IPS-15b (cell line): ENCODE results near the gene CHD3.

Experiments
- H3K27me3 ChIP-seq: one replicate; pipeline ENCODE4 v1.6.1; 2013; ENCODE audit warnings: low read length; ENCODE audit not compliant: control insufficient read depth, insufficient read depth
- H3K36me3 ChIP-seq: one replicate; pipeline ENCODE4 v1.6.1; 2013; ENCODE audit warnings: low read length; ENCODE audit not compliant: control insufficient read depth, insufficient read depth
- H3K4me1 ChIP-seq: one replicate; pipeline ENCODE4 v1.6.1; 2013; ENCODE audit warnings: mild to moderate bottlenecking, low read length; ENCODE audit not compliant: control insufficient read depth, insufficient read depth
- H3K4me3 ChIP-seq: one replicate; pipeline ENCODE4 v1.5.1; 2013; ENCODE audit warnings: low read depth, low read length
- H3K9ac ChIP-seq: one replicate; pipeline ENCODE4 v1.6.1; 2013; ENCODE audit warnings: low read depth, mild to moderate bottlenecking, low read length
- H3K9me3 ChIP-seq: one replicate; pipeline ENCODE4 v1.6.1; 2013; ENCODE audit warnings: mild to moderate bottlenecking, low read length; ENCODE audit not compliant: control insufficient read depth, insufficient read depth

The CHD3 gene

GRCh38 chr17:7851438-7852261 lies 36.9 kb upstream of the CHD3 start:
- peak overlapping the region; percentile 85 for H3K4me3 ChIP-seq
- H3K9me3 ChIP-seq, result no peaks in the 10 kb centered on the region
- peaks cover 4% of the 10 kb centered on the region for H3K4me1 ChIP-seq
- peak overlapping the region; percentile 47 for H3K9ac ChIP-seq
- peaks cover 9% of the 10 kb centered on the region for H3K36me3 ChIP-seq
- peaks cover 50% of the 10 kb centered on the region for H3K27me3 ChIP-seq

- H3K4me1 ChIP-seq, result peaks cover 4% of the 10 kb centered on the region
- H3K4me3 ChIP-seq, result peak overlapping the region; percentile 30
- H3K36me3 ChIP-seq, result peaks cover 9% of the 10 kb centered on the region
- H3K27me3 ChIP-seq, result peaks cover 52% of the 10 kb centered on the region
- H3K9ac ChIP-seq, result no peak overlapping the region
- H3K9me3 ChIP-seq, result no peaks in the 10 kb centered on the region
Observed at GRCh38 chr17:7852262-7852670, 36.3 kb upstream of the CHD3 start.

GRCh38 chr17:7852919-7853690 lies 35.5 kb upstream of the CHD3 start:
- H3K27me3 ChIP-seq, result peaks cover 52% of the 10 kb centered on the region
- peaks cover 9% of the 10 kb centered on the region for H3K36me3 ChIP-seq
- H3K9me3 ChIP-seq, result no peaks in the 10 kb centered on the region
- H3K4me1 ChIP-seq, result peaks cover 4% of the 10 kb centered on the region
- H3K4me3 ChIP-seq, result peak overlapping the region; percentile 39
- H3K9ac ChIP-seq, result no peak overlapping the region

GRCh38 chr17:7853691-7854038 lies 34.9 kb upstream of the CHD3 start:
- Histone ChIP-seq H3K36me3 (peaks cover 9% of the 10 kb centered on the region), H3K9ac (no peak overlapping the region), H3K4me3 (peak overlapping the region; percentile 35), H3K9me3 (no peaks in the 10 kb centered on the region), H3K4me1 (peaks cover 5% of the 10 kb centered on the region), H3K27me3 (peaks cover 52% of the 10 kb centered on the region)

GRCh38 chr17:7854078-7854777 lies 34.4 kb upstream of the CHD3 start:
- Histone ChIP-seq H3K4me3 (peak overlapping the region; percentile 35), H3K9ac (no peak overlapping the region), H3K9me3 (no peaks in the 10 kb centered on the region), H3K4me1 (peaks cover 8% of the 10 kb centered on the region), H3K36me3 (peaks cover 7% of the 10 kb centered on the region), H3K27me3 (peaks cover 52% of the 10 kb centered on the region)

GRCh38 chr17:7854851-7855659 lies 33.5 kb upstream of the CHD3 start, which contains the start of gene TMEM88:
Gene TMEM88, plus strand, starts transcription at chr17:7855066. Its CDS starts 9 bp downstream, at chr17:7855075.
- Histone ChIP-seq H3K27me3 (peaks cover 52% of the 10 kb centered on the region), H3K9me3 (no peaks in the 10 kb centered on the region), H3K4me3 (peak within 1 kb of the TSS; percentile 95), H3K4me1 (peaks cover 8% of the 10 kb centered on the region), H3K9ac (no peak within 1 kb of the TSS), H3K36me3 (peaks cover 7% of the 10 kb centered on the region)

- peaks cover 5% of the 10 kb centered on the region for H3K36me3 ChIP-seq
- no peaks in the 10 kb centered on the region for H3K9me3 ChIP-seq
- H3K4me1 ChIP-seq, result peaks cover 8% of the 10 kb centered on the region
- no peak overlapping the region for H3K9ac ChIP-seq
- peak overlapping the region; percentile 95 for H3K4me3 ChIP-seq
- H3K27me3 ChIP-seq, result peaks cover 50% of the 10 kb centered on the region
Observed at GRCh38 chr17:7855660-7856010, 33.0 kb upstream of the CHD3 start.

- Histone ChIP-seq H3K4me3 (peak overlapping the region; percentile 95), H3K9me3 (no peaks in the 10 kb centered on the region), H3K36me3 (peaks cover 2% of the 10 kb centered on the region), H3K27me3 (peaks cover 45% of the 10 kb centered on the region), H3K4me1 (peaks cover 7% of the 10 kb centered on the region), H3K9ac (no peak overlapping the region)
Observed at GRCh38 chr17:7856011-7856810, 32.4 kb upstream of the CHD3 start.

GRCh38 chr17:7856811-7857712 lies 31.5 kb upstream of the CHD3 start, which contains the start of gene NAA38:
Gene NAA38, minus strand, starts transcription at chr17:7857559. Its CDS starts 96 bp downstream, at chr17:7857463.
- Histone ChIP-seq H3K9ac (peak within 1 kb of the TSS; percentile 98), H3K4me3 (peak within 1 kb of the TSS; percentile 95), H3K27me3 (peaks cover 40% of the 10 kb centered on the region), H3K36me3 (no peaks in the 10 kb centered on the region), H3K9me3 (no peaks in the 10 kb centered on the region), H3K4me1 (peaks cover 6% of the 10 kb centered on the region)
